HG02763 (cell line): Measurements from ENCODE around the gene MED25.

ENCODE experiments used
- ATAC-seq: cut with Tn5 transposase; IDR thresholded peaks from one replicate; pipeline ENCODE4 v1.9.1; 2021; ENCODE audit warnings: mild to moderate bottlenecking, moderate library complexity; ENCODE audit not compliant: unreplicated experiment

MED25 gene

GRCh38 chr19:49870309-49870901 lies 52.3 kb downstream of the MED25 start:
- ATAC-seq: no peak

- no peak for ATAC-seq
These were observed 53.4 kb downstream of the MED25 start for GRCh38 chr19:49871349-49871985.

- no peak for ATAC-seq
These were observed 54.4 kb downstream of the MED25 start for GRCh38 chr19:49872245-49873128.

- no peak for ATAC-seq
These were observed 55.0 kb downstream of the MED25 start for GRCh38 chr19:49873129-49873521.

- ATAC-seq: no peak
These were observed 55.7 kb downstream of the MED25 start for GRCh38 chr19:49873834-49874233.

GRCh38 chr19:49874503-49875157 lies 56.5 kb downstream of the MED25 start:
- no peak for ATAC-seq

- no peak for ATAC-seq
These were observed 57.1 kb downstream of the MED25 start for GRCh38 chr19:49875177-49875576.

GRCh38 chr19:49875857-49876421 lies 57.9 kb downstream of the MED25 start:
- ATAC-seq: no peak

GRCh38 chr19:49876422-49877019 lies 58.4 kb downstream of the MED25 start:
- peak; percentile 42 for ATAC-seq

GRCh38 chr19:49877020-49877878 lies 59.2 kb downstream of the MED25 start, which contains the start of the genes AKT1S1 and TBC1D17:
Gene AKT1S1, minus strand, starts transcription at chr19:49877355. Its CDS starts 4,060 bp downstream, at chr19:49873295.
Gene TBC1D17, plus strand, starts transcription at chr19:49877702. Its CDS starts 22 bp downstream, at chr19:49877724.
- peak; percentile 55 for ATAC-seq

GRCh38 chr19:49877879-49878743 lies 60.0 kb downstream of the MED25 start:
- peak; percentile 52 for ATAC-seq

GRCh38 chr19:49878744-49879070 lies 60.6 kb downstream of the MED25 start:
- no peak for ATAC-seq

GRCh38 chr19:49879243-49879963 lies 61.3 kb downstream of the MED25 start:
- no peak for ATAC-seq

GRCh38 chr19:49880162-49880869 lies 62.2 kb downstream of the MED25 start:
- ATAC-seq: no peak

GRCh38 chr19:49881186-49881585 lies 63.1 kb downstream of the MED25 start:
- ATAC-seq: no peak

GRCh38 chr19:49881672-49882394 lies 63.7 kb downstream of the MED25 start:
- no peak for ATAC-seq

- ATAC-seq: no peak
These were observed 64.6 kb downstream of the MED25 start for GRCh38 chr19:49882643-49883042.
